HG02981 (cell line): ENCODE results near the gene SPATA24.
"Not testable (repeated sequence)": the region's sequence is repeated elsewhere in the genome, so short reads cannot be mapped to it uniquely, and the experiment has no call there.

Source experiments
- ATAC-seq: cut with Tn5 transposase; IDR thresholded peaks from one replicate; pipeline ENCODE4 v1.9.1; 2021; ENCODE audit warnings: mild to moderate bottlenecking, moderate library complexity; ENCODE audit not compliant: unreplicated experiment

The SPATA24 gene

DNA sequence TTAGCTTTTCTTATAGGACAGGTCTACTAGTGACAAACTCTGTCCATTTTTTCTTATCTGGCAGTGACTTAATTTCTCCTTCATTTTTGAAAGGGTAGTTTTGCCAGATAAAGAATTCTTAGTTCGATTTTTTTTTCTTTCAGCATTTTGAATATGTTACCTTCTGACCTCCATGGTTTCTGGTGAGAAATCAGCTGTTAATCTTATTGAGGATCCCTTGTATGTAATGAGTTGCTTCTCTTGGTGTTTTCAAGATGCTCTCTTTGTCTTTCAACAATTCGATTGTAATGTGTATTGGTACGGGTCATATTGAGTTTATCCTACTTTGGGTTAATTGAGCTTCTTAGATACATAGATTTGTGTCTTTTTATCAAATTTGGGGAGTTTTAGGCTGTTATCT is 49.7 kb downstream of the SPATA24 start:
- ATAC-seq = no peak

DNA sequence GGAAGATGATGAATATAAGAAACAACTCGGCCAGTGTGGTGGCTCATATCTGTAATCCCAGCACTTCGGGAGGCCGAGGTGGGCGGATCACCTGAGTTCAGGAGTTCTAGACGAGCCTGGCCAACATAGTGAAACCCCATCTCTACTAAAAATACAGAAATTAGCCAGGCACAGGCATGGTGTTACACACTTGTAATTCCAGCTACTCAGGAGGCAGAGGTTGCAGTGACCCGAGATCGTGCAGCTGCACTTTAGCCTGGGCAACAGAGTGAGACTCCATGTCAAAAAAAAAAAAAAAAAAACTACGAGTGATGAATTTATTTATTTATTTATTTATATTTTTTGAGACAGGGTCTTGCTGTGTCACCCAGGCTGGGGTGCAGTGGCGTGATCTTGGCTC is 56.0 kb downstream of the SPATA24 start:
- ATAC-seq = not testable (repeated sequence)
